ENCODE results near the gene GABPB1. TPM values are rescaled to one million over a fixed set of nuclear protein-coding genes. Genes with fewer than 3 reads are reported as not detected.

GABPB1 gene
- total RNA-seq, 1 donor from 2014 or later = 28.2 TPM

Small RNA genes lying within 50 kb of the gene (small RNA-seq; reads per million reads assigned to genes)
- gene RNU6-94P = not detected

Other genes starting within 250 kb of the GABPB1 start
- gene ATP8B4, start 236.0 kb downstream of the GABPB1 start, total RNA-seq = 15.1 TPM
- gene SLC27A2, start 173.0 kb downstream of the GABPB1 start, total RNA-seq = under 0.01 TPM
- 2.1 TPM for gene HDC, start 89.5 kb downstream of the GABPB1 start, total RNA-seq
- gene USP8, start 69.2 kb upstream of the GABPB1 start, total RNA-seq = 19.3 TPM
- gene USP50, start 191.5 kb upstream of the GABPB1 start, total RNA-seq = not detected

Measured in skeletal muscle tissue (tissue), 2 donors.